CD4-positive, alpha-beta T cell (primary cell): ENCODE data around the gene AK2. TPM values are rescaled to one million over a fixed set of nuclear protein-coding genes. Genes with fewer than 3 reads are reported as not detected.

ENCODE experiments used
- ATAC-seq: fragments of 200-7000 bp; cut with Tn5 transposase; one replicate; pipeline ENCODE4 v1.10.0; 2022; ENCODE audit warnings: mild to moderate bottlenecking; ENCODE audit not compliant: poor library complexity
- CTCF ChIA-PET: fragments of 350-600 bp; sonication (Branson Sonifier 250); formaldehyde crosslinking; loops from one replicate; lab custom pipeline; 2021; ENCODE audit warnings: antibody characterized with exemption, inconsistent platforms; lab: Charles Lee
- POLR2A ChIA-PET: fragments of 350-600 bp; sonication (Branson Sonifier 250); formaldehyde crosslinking; loops from one replicate; lab custom pipeline; 2021; ENCODE audit warnings: antibody characterized with exemption, inconsistent platforms; lab: Charles Lee
- DNase-seq, 14 experiments: peaks; one replicate each; pipeline ENCODE4 v3.0.0-alpha.2; 2013 to 2020; ENCODE audit warnings: mixed read lengths in 2 of 14
- H3K27ac ChIP-seq, 2 donors: one replicate each; pipeline versions ENCODE4 v1.5.1 to v1.7.0; 2013; ENCODE audit warnings: low read length in 2 of 2, low read depth in 1 of 2, mild to moderate bottlenecking in 1 of 2
- H3K27me3 ChIP-seq, 2 experiments: 1 replicate in 1 of 2; 2 replicates in 1 of 2; pipeline versions ENCODE4 v1.6.1 to v1.7.0; 2013; ENCODE audit warnings: low read length in 2 of 2, control low read depth in 1 of 2, mild to moderate bottlenecking in 1 of 2, moderate library complexity in 1 of 2; ENCODE audit not compliant: insufficient read depth in 2 of 2, control insufficient read depth in 1 of 2
- H3K36me3 ChIP-seq: one replicate; pipeline ENCODE4 v1.6.1; 2013; ENCODE audit warnings: low read length, control low read depth; ENCODE audit not compliant: insufficient read depth
- H3K4me1 ChIP-seq: one replicate; pipeline ENCODE4 v1.6.1; 2013; ENCODE audit warnings: low read length, control low read depth; ENCODE audit not compliant: insufficient read depth
- H3K4me3 ChIP-seq: one replicate; pipeline ENCODE4 v1.5.1; 2013; ENCODE audit warnings: mild to moderate bottlenecking, low read length, moderate library complexity
- H3K9me3 ChIP-seq, 2 experiments: 1 replicate in 1 of 2; 2 replicates in 1 of 2; pipeline versions ENCODE4 v1.6.1 to v1.7.0; 2013; ENCODE audit warnings: low read length in 2 of 2, mild to moderate bottlenecking in 2 of 2, control low read depth in 1 of 2, moderate library complexity in 1 of 2; ENCODE audit not compliant: control insufficient read depth in 1 of 2, insufficient read depth in 1 of 2
- H3K27ac Mint-ChIP-seq: one replicate; pipeline ENCODE4 v1.8.0; 2020; ENCODE audit warnings: mixed read lengths
- H3K27me3 Mint-ChIP-seq: one replicate; pipeline ENCODE4 v1.8.0; 2021; ENCODE audit warnings: mixed read lengths
- H3K36me3 Mint-ChIP-seq: one replicate; pipeline ENCODE4 v1.8.0; 2021; ENCODE audit warnings: low read depth, mixed read lengths
- H3K4me1 Mint-ChIP-seq: one replicate; pipeline ENCODE4 v1.8.0; 2021; ENCODE audit warnings: low read depth, mixed read lengths
- H3K4me3 Mint-ChIP-seq: one replicate; pipeline ENCODE4 v1.8.0; 2020; ENCODE audit warnings: mild to moderate bottlenecking, mixed read lengths
- H3K9me3 Mint-ChIP-seq: one replicate; pipeline ENCODE4 v1.8.0; 2020; ENCODE audit warnings: mixed read lengths
- CTCF ChIP-seq: fragments of 200-600 bp; IDR thresholded peaks from one replicate; pipeline ENCODE4 v1.8.0; 2022; ENCODE audit warnings: antibody characterized with exemption, mild to moderate bottlenecking
- intact Hi-C, 2 experiments: fragments of 100-400 bp; cut with DNase I in 1 of 2; cut with micrococcal nuclease in 1 of 2; formaldehyde crosslinking; loops; one replicate each; pipeline versions ENCODE4 v1.15.1 to v1.9.0; 2023 to 2025; cut with DNase I, micrococcal nuclease
- total RNA-seq, 174 experiments: library from RNA in 2 of 174; stranded (reverse) in 2 of 174; gene quantifications; one replicate each; pipeline ENCODE4 v1.2.3 and lab custom pipeline; 2021 to 2026

The AK2 gene
- total RNA-seq, 2 experiments from 2014 or later: 25.6 to 30.4 TPM

GRCh38 chr1:33057095-33057494, 20.4 kb upstream of the AK2 start:
- no peak overlapping the region for H3K27ac Mint-ChIP-seq
- intact Hi-C loops: no loop called here
- POLR2A ChIA-PET: interaction anchor here (1.0 to 1.7 kb wide), 4 partner anchors 42 to 123 kb away, joined by 3 to 7 read pairs (median 3); partner anchors contain the start of gene RNF19B

GRCh38 chr1:33056426-33056825, 19.7 kb upstream of the AK2 start:
- Histone ChIP-seq H3K27me3 (no peaks in the 10 kb centered on the region), H3K4me1 (peaks cover 5% of the 10 kb centered on the region), H3K27ac (no peak overlapping the region), H3K4me3 (no peak overlapping the region), H3K36me3 (no peaks in the 10 kb centered on the region), H3K9me3 (peaks cover 5 to 6% of the 10 kb centered on the region in 2 experiments)
- intact Hi-C loops: no loop called here
- Mint-ChIP-seq H3K27me3 (no peaks in the 10 kb centered on the region), H3K4me1 (no peaks in the 10 kb centered on the region), H3K9me3 (no peaks in the 10 kb centered on the region), H3K27ac (no peak overlapping the region), H3K4me3 (no peak overlapping the region), H3K36me3 (peaks cover 2% of the 10 kb centered on the region)
- ChIA-PET CTCF (interaction anchor here (1.9 to 2.8 kb wide), 2 partner anchors 71 to 123 kb away, joined by 6 to 17 read pairs; no protein-coding TSS in a partner anchor), POLR2A (interaction anchor here (1.0 to 1.7 kb wide), 4 partner anchors 43 to 123 kb away, joined by 3 to 7 read pairs (median 3); partner anchors contain the start of gene RNF19B)
- no peak for TF ChIP-seq CTCF
- DNase-seq (no peak), ATAC-seq (no peak)

More at GRCh38 chr1:33057095-33057494, 20.4 kb upstream of the AK2 start:
- no peak overlapping the region for H3K4me3 ChIP-seq
- DNase-seq (no peak), ATAC-seq (no peak)
- TF ChIP-seq CTCF: no peak
- CTCF ChIA-PET: interaction anchor here (2.8 kb wide), 1 partner anchor 124 kb away, joined by 17 read pairs; no protein-coding TSS in a partner anchor
- H3K9me3 Mint-ChIP-seq: peaks cover 6% of the 10 kb centered on the region
- peaks cover 9% of the 10 kb centered on the region for H3K36me3 Mint-ChIP-seq
- peaks cover 8 to 13% of the 10 kb centered on the region in 2 experiments for H3K9me3 ChIP-seq
- H3K27me3 ChIP-seq: no peaks in the 10 kb centered on the region
- no peak overlapping the region for H3K27ac ChIP-seq
- H3K4me1 Mint-ChIP-seq: no peaks in the 10 kb centered on the region
- H3K4me3 Mint-ChIP-seq: no peak overlapping the region
- H3K27me3 Mint-ChIP-seq: no peaks in the 10 kb centered on the region
- H3K36me3 ChIP-seq: no peaks in the 10 kb centered on the region
- peaks cover 5% of the 10 kb centered on the region for H3K4me1 ChIP-seq

GRCh38 chr1:33055210-33056008, 18.7 kb upstream of the AK2 start:
- DNase-seq (peak in 5 of 14 experiments; percentile 7 to 74 (median 50)), ATAC-seq (peak; percentile 49)
- H3K27ac ChIP-seq: no peak overlapping the region
- peaks cover 5% of the 10 kb centered on the region for H3K4me1 ChIP-seq
- ChIA-PET CTCF (interaction anchor here (1.5 to 2.8 kb wide), 3 partner anchors 15 to 122 kb away, joined by 3 to 17 read pairs (median 6); no protein-coding TSS in a partner anchor), POLR2A (interaction anchor here (1.4 to 1.7 kb wide), 2 partner anchors 92 to 122 kb away, joined by 3 to 7 read pairs; no protein-coding TSS in a partner anchor)
- Mint-ChIP-seq H3K4me1 (no peaks in the 10 kb centered on the region), H3K36me3 (no peaks in the 10 kb centered on the region), H3K9me3 (no peaks in the 10 kb centered on the region), H3K27ac (no peak overlapping the region), H3K27me3 (peaks cover 4% of the 10 kb centered on the region), H3K4me3 (no peak overlapping the region)
- TF ChIP-seq CTCF: peak; percentile 49
- intact Hi-C loops: loop anchor here (1.0 to 2.0 kb wide), 2 partner anchors 43 to 122 kb away; no protein-coding TSS in a partner anchor
- H3K9me3 ChIP-seq: no peaks in the 10 kb centered on the region
- no peaks in the 10 kb centered on the region for H3K36me3 ChIP-seq
- H3K4me3 ChIP-seq: no peak overlapping the region
- H3K27me3 ChIP-seq: no peaks in the 10 kb centered on the region
